HG03159 (cell line): ENCODE measurements around the gene SMAD6.
"Not testable (repeated sequence)": the region's sequence is repeated elsewhere in the genome, so short reads cannot be mapped to it uniquely, and the experiment has no call there.

Source experiments
- ATAC-seq: cut with Tn5 transposase; IDR thresholded peaks from one replicate; pipeline ENCODE4 v1.9.1; 2021; ENCODE audit warnings: mild to moderate bottlenecking, moderate library complexity; ENCODE audit not compliant: unreplicated experiment

SMAD6 gene

GRCh38 chr15:66756295-66756694 lies 54.3 kb downstream of the SMAD6 start:
- ATAC-seq, result no peak

GRCh38 chr15:66757030-66757429 lies 55.0 kb downstream of the SMAD6 start:
- ATAC-seq, result no peak

GRCh38 chr15:66757521-66757920 lies 55.5 kb downstream of the SMAD6 start:
- no peak for ATAC-seq

GRCh38 chr15:66758217-66758616 lies 56.2 kb downstream of the SMAD6 start:
- not testable (repeated sequence) for ATAC-seq

- ATAC-seq, result no peak
These were observed 56.8 kb downstream of the SMAD6 start for GRCh38 chr15:66758844-66759243.

- no peak for ATAC-seq
These were observed 58.3 kb downstream of the SMAD6 start for GRCh38 chr15:66760097-66760967.

GRCh38 chr15:66760968-66761725 lies 59.1 kb downstream of the SMAD6 start:
- no peak for ATAC-seq

- no peak for ATAC-seq
These were observed 59.9 kb downstream of the SMAD6 start for GRCh38 chr15:66761726-66762595.

GRCh38 chr15:66763186-66764071 lies 61.4 kb downstream of the SMAD6 start:
- no peak for ATAC-seq

GRCh38 chr15:66764072-66764786 lies 62.2 kb downstream of the SMAD6 start:
- no peak for ATAC-seq

- peak; percentile 53 for ATAC-seq
These were observed 63.6 kb downstream of the SMAD6 start for GRCh38 chr15:66765478-66766281.

GRCh38 chr15:66766282-66767230 lies 64.5 kb downstream of the SMAD6 start:
- ATAC-seq, result no peak

- ATAC-seq, result no peak
These were observed 65.2 kb downstream of the SMAD6 start for GRCh38 chr15:66767240-66767659.

- no peak for ATAC-seq
These were observed 67.0 kb downstream of the SMAD6 start for GRCh38 chr15:66768987-66769386.

GRCh38 chr15:66770518-66771350 lies 68.7 kb downstream of the SMAD6 start:
- ATAC-seq, result no peak

- ATAC-seq, result no peak
These were observed 69.3 kb downstream of the SMAD6 start for GRCh38 chr15:66771351-66771650.

GRCh38 chr15:66772604-66773128 lies 70.6 kb downstream of the SMAD6 start:
- ATAC-seq, result no peak
